ENCODE results near the gene UST.
"Not testable (repeated sequence)": the region's sequence is repeated elsewhere in the genome, so short reads cannot be mapped to it uniquely, and the experiment has no call there.

The UST gene

DNA sequence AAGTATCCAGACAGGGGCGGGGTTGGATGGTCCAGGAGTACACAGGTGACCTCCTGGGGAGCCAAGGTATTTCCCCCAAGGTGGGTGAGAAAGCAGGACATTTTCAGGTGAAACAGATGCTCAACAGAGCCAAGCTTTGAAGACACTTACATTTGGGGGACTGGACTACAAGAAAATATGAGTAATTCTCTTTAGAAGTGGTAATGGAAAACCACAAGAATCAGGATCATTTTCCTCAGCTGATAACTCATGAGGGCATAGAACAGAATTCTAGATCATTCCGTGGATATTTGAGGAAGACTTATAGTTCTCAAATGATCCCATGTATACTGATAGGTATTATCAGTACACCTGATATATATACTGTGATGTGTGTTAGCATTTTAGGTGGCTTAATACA, 89.9 kb downstream of the UST start:
- no peak for DNase-seq (ENCODE audit: low read depth in 2 of 2)

DNA sequence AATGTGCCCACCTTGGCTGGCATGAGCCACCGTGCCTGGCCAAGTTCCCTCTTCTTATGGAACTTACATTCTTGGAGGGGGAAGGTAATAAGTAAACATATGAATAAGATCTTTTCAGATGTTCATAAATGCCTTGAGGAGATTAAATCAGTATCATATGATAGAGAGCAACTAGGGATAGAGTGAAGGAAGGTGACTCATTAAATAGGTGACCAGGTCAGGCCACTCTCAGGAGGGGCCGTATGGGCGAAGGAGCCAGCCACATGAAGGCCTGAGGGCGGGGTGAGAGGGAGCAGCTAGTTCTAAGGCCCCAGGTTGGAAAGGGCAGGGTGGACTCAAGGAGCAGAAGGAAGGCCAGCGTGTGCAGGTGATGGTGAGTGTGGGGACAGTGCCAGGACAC, 91.1 kb downstream of the UST start:
- DNase-seq (ENCODE audit: low read depth in 2 of 2), result no peak

DNA sequence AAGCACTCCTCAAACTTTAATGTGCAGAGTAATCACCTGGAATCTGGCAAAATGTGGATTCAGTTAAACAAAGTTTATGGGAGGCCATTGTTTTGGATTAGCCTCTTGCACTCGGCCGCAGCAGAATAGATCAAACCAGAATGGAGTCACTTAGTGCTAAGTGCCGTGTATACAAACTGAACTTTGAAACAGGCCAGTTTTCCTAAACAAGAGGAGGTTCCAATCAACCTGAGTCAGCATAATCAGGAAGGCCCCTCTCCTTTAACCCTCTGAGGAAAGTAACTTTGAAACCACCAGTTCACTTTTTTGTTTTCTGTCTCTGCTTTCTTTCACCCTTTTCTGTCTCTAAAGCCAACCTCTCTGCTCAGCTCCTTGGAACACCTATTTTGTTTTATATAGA, 92.2 kb downstream of the UST start:
- DNase-seq (ENCODE audit: low read depth in 2 of 2), result no peak

DNA sequence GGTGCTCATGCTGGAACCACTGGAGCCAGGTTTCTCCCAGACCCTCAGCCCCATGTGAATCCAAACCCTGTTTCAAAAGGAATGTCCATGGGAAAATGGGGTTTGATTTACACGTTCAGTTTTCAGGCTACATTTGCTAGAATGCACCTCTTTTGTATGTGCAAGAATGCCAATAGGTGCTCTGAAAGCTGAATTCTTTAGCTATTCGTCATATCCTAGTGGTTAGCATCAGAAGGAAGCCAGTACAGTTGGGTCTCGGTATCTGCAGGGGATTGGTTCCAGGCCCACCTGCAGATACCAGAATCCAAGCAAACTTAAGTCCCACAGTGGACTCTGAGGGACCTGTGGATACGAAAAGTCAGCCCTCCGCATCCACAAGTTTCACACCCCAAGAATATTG, 93.4 kb downstream of the UST start:
- DNase-seq (ENCODE audit: low read depth in 2 of 2), result no peak

DNA sequence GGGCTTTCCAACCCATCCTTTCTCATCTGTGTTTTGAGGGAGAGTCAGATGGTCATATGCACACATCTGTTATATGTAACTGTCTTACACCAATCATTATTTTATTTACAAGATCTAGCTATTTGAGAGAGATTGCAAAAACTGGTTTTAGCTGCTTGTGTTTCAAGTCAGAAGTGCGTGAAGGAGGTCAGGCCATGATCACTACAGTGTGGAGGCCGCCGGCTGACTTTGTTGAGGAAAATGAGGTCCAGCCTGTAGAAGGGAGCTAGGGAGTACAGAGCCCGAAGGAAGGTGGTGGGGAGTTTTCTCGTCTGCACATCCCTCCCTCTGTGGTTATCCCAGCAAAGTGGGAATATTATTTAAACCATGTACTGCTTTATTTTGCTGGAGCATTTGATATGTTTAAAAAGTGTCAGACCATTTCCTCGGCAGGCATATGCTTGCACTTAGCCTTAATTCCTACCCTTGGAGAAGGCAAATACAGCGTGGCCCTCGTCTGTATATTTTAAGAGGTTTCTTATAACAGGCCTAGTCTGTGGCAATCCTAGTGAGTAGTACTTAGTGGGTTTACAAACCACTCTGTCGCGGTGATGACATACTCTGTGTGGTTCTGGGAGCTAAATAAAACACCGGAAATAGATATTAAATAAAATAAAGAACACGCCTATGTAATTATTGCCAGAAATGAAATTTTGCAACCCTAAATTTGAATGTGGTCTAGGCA, 95.6 kb downstream of the UST start:
- DNase-seq (ENCODE audit: low read depth in 2 of 2), result no peak

DNA sequence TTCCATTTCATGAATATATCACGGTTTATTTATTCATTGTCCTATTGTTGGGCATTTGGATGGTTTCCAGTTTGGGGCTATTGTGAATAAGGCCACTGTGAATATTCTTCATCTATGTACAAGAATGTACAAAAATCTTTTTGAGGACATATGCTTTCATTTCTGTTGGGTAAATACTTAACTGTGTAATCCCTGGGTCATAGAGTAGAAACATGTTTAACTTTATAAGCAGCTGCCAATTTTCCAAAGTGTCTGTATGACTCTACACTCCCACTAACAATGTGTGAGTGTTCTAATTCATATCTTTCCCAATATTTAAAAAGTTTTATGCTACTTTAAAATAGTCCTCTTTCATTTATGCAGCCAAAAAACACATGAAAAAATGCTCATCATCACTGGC, 98.6 kb downstream of the UST start:
- DNase-seq (ENCODE audit: low read depth in 2 of 2), result no peak

DNA sequence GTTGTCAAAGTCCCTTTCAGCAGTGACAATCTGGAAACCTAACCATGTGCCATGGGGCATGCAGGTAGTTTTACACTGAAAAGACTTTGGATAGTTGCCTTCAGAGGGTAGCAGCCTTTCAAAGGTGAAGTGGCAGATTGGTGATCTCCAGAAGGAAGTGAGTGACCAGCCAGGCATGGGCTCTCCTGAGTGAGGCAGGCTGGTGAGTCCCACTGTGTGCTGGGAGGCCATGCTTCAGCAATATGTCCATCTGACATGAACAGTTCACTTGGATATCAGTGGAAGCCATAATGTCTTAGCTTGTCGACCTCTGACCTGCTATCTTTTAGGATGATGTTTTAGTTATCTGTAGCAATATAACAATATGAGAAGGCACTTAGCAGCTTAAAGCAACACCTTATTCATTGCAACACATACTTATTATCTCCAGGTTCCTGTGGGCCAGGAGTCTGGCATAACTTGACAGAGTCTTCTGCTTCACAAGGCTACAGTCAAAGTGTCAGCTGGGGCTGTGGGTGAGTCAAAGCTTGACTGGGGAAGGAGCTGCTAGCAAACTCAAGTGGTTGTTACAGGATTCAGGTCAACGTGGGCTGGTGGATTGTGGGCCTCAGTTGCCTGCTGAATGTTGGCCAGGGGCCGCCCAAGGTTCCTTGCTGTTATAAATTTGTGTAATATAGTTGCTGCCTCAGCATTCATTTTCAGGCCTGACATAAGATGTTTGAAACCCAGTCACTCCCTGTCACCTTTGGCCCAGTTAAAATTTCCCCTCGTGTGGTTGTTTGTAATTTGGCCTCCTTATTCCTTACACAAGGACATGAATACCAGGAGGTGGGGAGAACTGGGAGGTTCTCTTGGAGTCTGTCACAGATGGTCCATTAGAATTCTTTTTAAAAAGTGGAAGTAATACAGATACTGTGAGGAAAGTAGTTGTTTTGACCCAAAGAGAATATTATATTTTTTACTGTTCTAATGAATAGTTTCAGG, 100.2 kb downstream of the UST start:
- no peak for DNase-seq (ENCODE audit: low read depth in 2 of 2)

DNA sequence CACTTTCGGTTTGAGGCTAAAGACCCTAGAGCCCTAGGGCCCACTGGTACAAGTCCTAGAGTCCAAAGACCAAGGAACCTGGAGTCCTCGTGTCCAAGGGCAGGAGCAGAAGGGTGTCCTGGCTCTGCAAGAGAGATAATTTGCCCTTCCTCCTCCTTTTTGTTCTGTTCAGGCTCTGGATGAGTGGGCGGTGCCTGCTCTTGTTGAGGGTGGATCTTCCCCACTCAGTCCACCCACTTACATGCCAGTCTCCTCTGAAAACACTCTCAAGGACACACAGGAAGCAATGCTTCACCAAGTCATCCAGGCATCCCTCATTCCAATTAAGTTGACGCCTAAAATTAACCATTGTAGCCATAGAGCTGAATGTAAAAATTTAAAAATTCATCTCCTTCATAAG, 102.1 kb downstream of the UST start:
- DNase-seq (ENCODE audit: low read depth in 2 of 2), result no peak

DNA sequence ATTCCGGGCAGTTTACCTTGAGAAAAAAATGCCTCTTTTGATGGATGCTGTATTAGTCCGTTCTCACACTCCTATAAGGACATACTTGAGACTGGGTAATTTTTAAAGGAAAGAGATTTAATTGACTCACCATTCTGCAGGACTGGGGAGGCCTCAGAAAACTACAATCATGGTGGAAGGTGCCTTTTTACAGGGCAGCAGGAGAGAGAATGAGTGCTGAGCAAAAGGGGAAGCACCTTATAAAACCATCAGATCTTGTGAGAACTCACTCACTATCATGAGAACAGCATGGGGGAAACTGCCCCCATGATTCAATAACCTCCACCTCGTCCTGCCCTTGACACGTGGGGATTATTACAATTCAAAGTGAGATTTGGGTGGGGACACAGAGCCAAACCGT, 102.6 kb downstream of the UST start:
- DNase-seq (ENCODE audit: low read depth in 2 of 2), result not testable (repeated sequence)

DNA sequence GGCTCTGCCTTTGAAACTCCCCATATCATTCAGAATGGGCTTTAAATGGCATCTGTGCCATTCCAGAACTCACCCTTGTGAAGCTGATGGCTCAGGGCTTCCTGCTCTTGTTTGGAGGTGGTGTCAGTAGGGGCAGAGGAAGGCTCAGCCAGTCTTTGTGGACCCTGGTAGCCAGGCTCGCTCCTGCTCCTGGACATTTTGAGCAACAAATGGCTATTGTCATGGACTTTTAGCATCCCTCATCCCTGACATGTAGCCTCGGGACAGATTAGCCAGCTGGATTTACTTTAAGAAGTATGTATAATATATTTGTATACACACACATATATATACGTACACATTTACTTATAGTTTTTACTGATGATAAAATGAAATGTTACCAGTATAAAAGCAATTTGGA, 104.1 kb downstream of the UST start:
- no peak for DNase-seq (ENCODE audit: low read depth in 2 of 2)

DNA sequence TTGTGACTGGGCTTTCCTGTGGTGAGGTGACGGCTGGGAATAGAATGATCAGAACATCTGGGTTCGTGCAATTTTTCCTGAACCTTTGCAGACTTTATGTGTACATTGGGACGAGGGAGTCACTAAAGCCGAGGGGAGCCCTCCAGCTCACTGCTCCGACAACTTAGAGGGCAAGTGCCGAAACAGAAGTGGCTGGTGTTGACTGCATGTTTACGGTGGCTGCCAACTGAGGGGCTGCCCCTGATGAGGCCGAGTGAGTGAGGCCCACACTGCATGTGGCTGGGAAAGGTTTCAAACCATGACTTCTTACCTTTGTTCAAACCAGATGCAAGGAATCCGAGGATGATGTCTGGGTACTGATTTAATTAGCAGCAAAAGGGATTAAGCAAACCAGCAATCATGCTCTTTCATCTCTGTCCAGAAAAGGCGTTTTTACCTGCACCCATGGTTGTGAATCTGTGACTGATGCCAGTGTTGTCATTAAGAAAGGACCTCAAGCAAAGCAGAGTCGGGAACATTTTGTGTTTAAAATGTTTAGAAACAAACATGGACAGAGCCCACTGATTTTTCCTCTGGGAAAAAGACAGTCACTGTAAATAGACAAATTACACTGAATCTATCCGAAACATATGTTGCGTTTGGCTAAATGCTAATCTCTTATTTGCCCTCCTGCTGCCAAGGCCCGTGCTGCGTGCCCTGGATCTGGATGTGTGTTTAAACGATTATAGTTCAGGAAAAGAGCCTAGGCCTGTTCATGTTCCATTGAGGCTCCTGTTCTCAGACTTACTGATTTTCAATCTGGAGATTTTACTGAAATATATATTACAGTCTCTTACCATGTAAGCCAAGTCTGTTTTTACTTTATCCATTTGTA, 105.1 kb downstream of the UST start:
- no peak for DNase-seq (ENCODE audit: low read depth in 2 of 2)

DNA sequence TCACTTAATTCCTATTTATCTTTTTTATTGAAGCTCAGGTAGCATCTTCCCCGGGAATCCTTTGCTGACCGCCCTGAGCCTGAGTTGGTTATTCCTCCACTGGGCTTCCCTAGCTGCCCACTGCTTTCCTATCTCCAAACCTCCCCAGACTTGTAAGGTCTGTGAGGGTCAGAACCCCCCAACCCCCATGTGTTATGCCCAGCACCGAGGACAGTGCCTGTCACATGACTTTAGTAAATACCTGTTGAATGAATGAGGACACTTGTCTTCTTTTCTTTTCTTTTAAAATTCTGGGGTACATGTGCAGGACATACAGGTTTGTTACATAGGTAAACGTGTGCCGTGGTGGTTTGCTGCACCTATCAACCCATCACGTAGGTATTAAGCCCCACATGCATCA, 105.9 kb downstream of the UST start:
- no peak for DNase-seq (ENCODE audit: low read depth in 2 of 2)

DNA sequence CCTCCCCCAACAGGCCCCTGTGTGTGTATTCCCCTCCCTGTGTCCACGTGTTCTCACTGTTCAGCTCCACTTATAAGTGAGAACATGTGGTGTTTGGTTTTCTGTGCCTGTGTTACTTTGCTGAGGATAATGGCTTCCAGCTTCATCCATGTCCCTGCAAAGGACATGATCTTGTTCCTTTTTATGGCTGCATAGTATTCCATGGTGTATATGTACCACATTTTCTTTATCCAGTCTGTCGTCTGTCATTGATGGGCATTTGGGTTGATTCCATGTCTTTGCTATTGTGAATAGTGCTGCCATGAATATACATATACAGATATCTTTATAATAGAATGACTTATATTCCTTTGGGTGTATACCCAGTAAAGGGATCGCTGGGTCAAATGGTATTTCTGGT, 106.3 kb downstream of the UST start:
- not testable (repeated sequence) for DNase-seq (ENCODE audit: low read depth in 2 of 2)

DNA sequence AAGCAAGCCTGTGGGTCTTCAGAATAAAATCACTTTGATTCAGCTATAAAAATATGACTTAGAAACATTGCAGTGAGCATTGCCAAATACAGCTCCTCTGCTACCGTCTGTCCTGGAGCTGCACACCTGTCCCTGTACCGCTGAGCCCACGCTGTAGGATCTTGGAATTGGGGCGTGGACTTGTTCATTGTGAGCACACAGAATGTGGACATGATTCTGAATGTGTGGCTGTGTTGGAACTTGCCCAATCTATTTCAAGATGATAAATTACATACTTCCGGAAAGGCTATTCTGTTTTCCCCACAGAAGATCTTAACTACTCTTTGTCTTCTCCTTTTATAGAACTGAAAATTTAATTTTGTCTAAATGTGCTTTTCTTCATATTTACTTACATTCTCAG, 107.3 kb downstream of the UST start:
- DNase-seq (ENCODE audit: low read depth in 2 of 2), result no peak

DNA sequence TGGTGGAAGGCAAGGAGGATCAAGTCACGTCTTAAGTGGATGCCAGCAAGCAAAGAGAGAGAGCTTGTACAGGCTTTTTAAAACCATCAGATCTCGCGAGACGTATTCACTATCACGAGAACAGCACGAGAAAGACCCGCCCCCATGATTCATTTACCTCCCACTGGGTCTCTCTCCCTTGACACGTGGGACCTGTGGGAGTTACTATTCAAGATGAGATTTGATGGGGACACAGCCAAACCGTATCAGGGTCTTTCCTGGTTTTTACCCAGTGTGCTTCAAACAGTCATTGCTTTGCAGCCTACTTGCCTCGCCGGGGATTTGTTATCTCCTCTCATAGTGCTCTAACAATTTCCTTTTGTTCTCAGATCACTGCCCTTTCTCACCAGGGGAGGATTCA, 108.2 kb downstream of the UST start:
- DNase-seq (ENCODE audit: low read depth in 2 of 2), result no peak

DNA sequence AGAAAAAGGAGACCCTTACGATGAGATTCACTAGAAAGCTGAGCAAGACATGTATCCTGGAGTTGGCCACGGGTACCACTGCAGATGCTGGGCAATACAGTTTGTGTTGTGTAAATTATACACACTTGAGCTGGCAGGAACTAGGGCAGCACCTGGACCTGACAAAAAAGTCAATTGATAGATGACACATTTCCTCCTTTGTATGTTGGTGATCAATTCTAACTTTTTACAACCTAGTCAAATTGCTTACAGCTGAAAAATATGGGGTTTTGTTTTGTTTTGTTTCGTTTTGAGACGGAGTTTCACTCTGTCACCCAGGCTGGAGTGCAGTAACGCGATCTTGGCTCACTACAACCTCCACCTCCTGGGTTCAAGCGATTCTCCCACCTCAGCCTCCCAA, 108.9 kb downstream of the UST start:
- DNase-seq (ENCODE audit: low read depth in 2 of 2), result no peak

DNA sequence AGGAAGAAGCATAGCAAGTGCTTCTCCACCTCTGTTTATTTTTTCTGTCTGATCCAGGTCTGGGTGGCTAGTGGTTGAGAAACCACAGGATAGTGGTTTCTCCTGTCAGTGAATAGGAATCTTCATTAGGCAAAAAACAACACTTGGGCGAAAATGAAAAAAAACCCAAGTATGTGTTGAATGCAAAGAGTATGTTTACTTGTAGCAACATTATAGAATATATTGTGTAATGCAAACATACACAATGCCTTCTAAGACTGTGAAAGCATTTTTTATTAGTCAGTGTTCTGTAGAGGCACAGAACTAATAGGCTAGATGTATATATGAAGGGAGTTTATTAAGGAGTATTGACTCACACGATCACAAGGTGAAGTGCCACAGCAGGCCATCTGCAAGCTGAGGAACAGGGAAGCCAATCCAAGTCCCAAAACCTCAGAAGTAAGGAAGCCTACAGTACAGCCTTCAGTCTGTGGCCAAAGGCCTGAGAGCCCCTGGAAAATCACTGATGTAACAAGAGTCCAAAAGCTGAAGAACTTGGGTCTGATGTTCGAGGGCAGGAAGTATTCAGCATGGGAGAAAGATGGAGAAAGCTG, 111.1 kb downstream of the UST start:
- DNase-seq (ENCODE audit: low read depth in 2 of 2), result no peak

DNA sequence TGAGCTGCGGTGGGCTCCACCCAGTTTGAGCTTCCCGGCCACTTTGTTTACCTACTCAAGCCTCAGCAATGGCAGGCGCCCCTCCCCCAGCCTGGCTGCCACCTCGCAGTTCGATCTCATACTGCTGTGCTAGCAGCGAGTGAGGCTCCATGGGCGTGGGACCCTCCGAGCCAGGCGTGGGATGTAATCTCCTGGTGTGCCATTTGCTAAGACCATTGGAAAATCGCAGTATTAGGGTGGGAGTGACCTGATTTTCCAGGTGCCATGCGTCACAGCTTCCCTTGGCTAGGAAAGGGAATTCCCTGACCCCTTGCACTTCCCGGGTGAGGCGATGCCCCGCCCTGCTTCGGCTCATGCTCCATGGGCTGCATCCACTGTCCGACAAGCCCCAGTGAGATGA, 117.3 kb downstream of the UST start:
- DNase-seq (ENCODE audit: low read depth in 2 of 2), result not testable (repeated sequence)

DNA sequence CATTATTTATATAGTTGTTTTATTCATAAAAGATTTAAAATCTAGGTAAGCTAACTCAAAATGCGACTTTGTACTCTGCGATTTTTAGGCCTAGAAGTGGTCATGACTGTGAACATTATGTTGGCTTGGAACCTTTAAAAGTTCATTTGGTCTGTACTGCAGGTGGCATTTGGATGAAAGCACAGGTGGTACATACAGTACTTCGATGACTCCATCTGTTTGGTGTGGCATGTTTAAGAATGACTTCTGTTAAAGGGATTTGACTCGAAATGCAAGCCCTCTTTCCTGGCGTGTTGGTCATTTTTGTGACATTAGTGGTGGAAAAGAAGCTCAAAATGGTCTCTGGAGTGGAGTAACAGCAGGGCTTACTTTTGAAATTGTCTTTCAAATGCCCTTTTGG, 118.1 kb downstream of the UST start:
- no peak for DNase-seq (ENCODE audit: low read depth in 2 of 2)

DNA sequence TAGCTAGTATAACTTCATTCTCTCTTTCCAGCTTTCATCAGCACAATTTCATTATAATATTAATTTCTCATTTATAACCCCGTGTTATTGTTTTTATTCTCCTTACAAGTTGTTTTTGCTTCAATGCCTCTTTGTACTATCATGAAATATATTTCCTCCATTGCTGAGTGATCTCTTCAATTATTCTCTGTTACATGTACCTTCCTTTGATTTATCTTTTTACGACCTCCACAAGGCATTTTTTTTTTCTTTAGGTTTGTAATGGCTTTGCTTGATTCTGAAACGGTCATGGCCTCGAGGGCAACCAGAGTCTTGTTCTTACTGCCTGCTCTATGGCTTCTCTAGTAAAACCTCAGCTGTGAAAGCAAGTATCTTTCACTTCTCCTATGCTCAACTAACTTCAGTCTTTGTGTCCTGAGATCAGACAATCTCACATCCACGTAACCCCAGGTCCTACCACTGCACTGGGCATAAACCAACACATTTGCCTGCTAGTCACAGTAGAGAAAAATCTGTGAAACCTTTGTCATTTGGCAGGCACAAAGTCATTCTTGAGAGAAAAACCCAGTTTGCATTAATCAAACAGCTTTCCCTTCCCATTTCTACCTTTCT, 119.9 kb downstream of the UST start:
- no peak for DNase-seq (ENCODE audit: low read depth in 2 of 2)

DNA sequence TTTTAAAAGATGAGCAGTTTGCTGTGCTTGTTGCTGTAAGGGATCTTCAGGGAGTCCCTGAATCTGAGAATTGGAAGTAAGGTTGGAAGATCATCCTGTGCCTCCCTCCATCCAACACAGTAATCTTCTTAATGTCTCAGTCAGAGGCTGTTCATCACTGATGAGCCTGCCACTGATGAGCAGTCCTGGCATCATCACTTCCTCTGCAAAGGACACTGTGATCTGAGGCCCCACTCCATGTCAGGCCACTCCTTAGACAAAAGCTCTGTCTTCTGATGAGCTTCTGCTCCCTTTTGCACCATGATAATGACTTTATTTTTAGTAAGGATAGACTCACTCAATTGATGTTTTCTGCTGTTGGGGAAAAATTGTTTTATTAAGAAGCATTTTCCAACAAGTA, 121.0 kb downstream of the UST start:
- DNase-seq (ENCODE audit: low read depth in 2 of 2), result no peak

Data from stimulated activated CD8-positive, alpha-beta memory T cell treated with anti-CD3 and anti-CD28 coated beads, Interleukin-15, amount 100 ng/mL, for 48 hours (primary cell).